ENCODE results near the gene UNC50. TPM values are rescaled to one million over a fixed set of nuclear protein-coding genes. Genes with fewer than 3 reads are reported as not detected.

The UNC50 gene
- total and polyA plus RNA-seq, 2 donors (not counting 1 experiment from before 2014, with no cell fraction given), result 27.2 to 38.8 TPM

DNA sequence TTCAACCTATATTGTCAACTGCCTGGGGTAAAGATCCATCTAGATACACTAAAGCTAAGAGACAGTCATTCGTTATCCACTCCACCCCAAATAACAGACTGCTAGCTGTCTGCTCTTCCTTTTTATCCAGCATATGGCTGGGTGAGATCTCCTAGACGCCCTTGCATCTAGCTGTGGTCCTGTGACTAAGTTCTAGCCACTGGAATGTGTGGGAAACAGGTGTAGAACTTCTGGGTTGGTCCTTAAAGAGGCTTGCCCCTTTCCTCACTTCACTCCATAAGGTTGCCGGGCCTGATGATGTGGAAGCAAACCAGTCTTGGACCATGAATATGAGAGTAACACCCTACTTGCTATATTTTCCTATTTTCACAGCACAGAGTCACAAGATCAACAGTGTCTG lies 3.3 kb upstream of the UNC50 start:
- Histone ChIP-seq H3K4me1 (ENCODE audit: control insufficient read depth in 2 of 2, insufficient read depth in 2 of 2, low read length in 2 of 2) (peaks cover 27 to 28% of the 10 kb centered on the region in 2 donors), H3K9me3 (ENCODE audit: control extremely low read depth in 1 of 3, control insufficient read depth in 2 of 3, insufficient read depth in 1 of 3, low read length in 2 of 3) (no peaks in the 10 kb centered on the region), H3K79me2 (ENCODE audit: control insufficient read depth, insufficient read depth, low read length) (peaks cover 40% of the 10 kb centered on the region), H4K20me1 (ENCODE audit: control insufficient read depth, insufficient read depth, low read length, poor library complexity, severe bottlenecking) (peaks cover 19% of the 10 kb centered on the region), H3K36me3 (replicated peaks in 1 of 2; ENCODE audit: control extremely low read depth in 1 of 2, control insufficient read depth in 1 of 2, extremely low read depth in 1 of 2, insufficient read depth in 2 of 2, low read length in 1 of 2) (peaks cover 6 to 28% of the 10 kb centered on the region in 2 experiments), H3K9ac (ENCODE audit: low read length) (no peak overlapping the region), H3K27ac (ENCODE audit: low read length in 2 of 2) (no peak overlapping the region), H3K4me2 (replicated peaks; ENCODE audit: low read depth, low read length, poor library complexity, severe bottlenecking) (no peak overlapping the region), H3K4me3 (ENCODE audit: control extremely low read depth in 1 of 5, extremely low read depth in 1 of 5, insufficient read depth in 1 of 5, low read depth in 2 of 5, low read length in 4 of 5) (no peak overlapping the region), H2AFZ (ENCODE audit: insufficient read depth, low read depth, low read length, poor library complexity, severe bottlenecking) (no peak overlapping the region), H3K27me3 (replicated peaks in 1 of 4; ENCODE audit: control extremely low read depth in 1 of 4, control insufficient read depth in 3 of 4, insufficient read depth in 4 of 4, low read length in 3 of 4) (no peaks in the 10 kb centered on the region)
- no CpG with 5 or more reads among the region's 3 CpGs for WGBS (ENCODE audit: insufficient coverage)
- CTCF ChIA-PET, result interaction anchor here (0.8 to 1.0 kb wide), 2 partner anchors 44 to 193 kb away, joined by 3 to 4 read pairs; no protein-coding TSS in a partner anchor
- H3K27ac Mint-ChIP-seq, result peak overlapping the region; percentile 42
- DNase-seq, result no peak
- no peak overlapping the region for H3K4me3 Mint-ChIP-seq
- H3K9me3 Mint-ChIP-seq (ENCODE audit: insufficient read depth), result no peaks in the 10 kb centered on the region
- ATAC-seq (ENCODE audit: low read depth), result no peak
- POLR2A ChIA-PET, result no interaction called here
- TF ChIP-seq, protein P1, sequence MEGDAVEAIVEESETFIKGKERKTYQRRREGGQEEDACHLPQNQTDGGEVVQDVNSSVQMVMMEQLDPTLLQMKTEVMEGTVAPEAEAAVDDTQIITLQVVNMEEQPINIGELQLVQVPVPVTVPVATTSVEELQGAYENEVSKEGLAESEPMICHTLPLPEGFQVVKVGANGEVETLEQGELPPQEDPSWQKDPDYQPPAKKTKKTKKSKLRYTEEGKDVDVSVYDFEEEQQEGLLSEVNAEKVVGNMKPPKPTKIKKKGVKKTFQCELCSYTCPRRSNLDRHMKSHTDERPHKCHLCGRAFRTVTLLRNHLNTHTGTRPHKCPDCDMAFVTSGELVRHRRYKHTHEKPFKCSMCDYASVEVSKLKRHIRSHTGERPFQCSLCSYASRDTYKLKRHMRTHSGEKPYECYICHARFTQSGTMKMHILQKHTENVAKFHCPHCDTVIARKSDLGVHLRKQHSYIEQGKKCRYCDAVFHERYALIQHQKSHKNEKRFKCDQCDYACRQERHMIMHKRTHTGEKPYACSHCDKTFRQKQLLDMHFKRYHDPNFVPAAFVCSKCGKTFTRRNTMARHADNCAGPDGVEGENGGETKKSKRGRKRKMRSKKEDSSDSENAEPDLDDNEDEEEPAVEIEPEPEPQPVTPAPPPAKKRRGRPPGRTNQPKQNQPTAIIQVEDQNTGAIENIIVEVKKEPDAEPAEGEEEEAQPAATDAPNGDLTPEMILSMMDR (IDR thresholded peaks at IDR 0.05), result no peak
- H3K27me3 Mint-ChIP-seq, result no peaks in the 10 kb centered on the region
- H3K4me1 Mint-ChIP-seq, result peaks cover 50% of the 10 kb centered on the region
- intact Hi-C loops (cut with micrococcal nuclease), result loop anchor here (5.0 to 10.0 kb wide), 3 partner anchors 160 to 1957 kb away; partner anchors contain the start of genes EIF5B, INPP4A, PDCL3 and TXNDC9

DNA sequence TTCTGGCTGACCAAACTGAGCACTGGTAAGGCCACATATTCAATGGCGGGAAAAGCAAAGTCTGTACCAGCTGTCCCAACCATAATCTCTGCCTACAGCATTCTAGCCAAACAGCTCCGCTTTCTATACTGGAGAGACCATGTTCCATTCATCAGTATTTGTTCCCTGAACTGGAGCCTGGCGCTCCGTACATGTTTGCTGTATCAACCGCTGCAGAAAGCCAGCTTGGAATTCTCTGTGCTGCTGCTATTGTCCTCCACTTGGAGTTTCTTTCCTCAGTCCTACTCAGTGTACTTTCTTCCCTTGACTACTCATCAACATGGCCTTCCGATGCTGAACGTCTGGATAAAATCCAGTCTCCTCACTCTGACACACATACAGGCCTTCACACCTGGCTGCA lies 2.0 kb upstream of the UNC50 start:
- no peaks in the 10 kb centered on the region for H3K9me3 Mint-ChIP-seq (ENCODE audit: insufficient read depth)
- Histone ChIP-seq H3K27me3 (replicated peaks in 1 of 4; ENCODE audit: control extremely low read depth in 1 of 4, control insufficient read depth in 3 of 4, insufficient read depth in 4 of 4, low read length in 3 of 4) (no peaks in the 10 kb centered on the region), H3K79me2 (ENCODE audit: control insufficient read depth, insufficient read depth, low read length) (peaks cover 45% of the 10 kb centered on the region), H3K36me3 (replicated peaks in 1 of 2; ENCODE audit: control extremely low read depth in 1 of 2, control insufficient read depth in 1 of 2, extremely low read depth in 1 of 2, insufficient read depth in 2 of 2, low read length in 1 of 2) (peaks cover 4 to 27% of the 10 kb centered on the region in 2 experiments), H3K9me3 (ENCODE audit: control extremely low read depth in 1 of 3, control insufficient read depth in 2 of 3, insufficient read depth in 1 of 3, low read length in 2 of 3) (no peaks in the 10 kb centered on the region), H4K20me1 (ENCODE audit: control insufficient read depth, insufficient read depth, low read length, poor library complexity, severe bottlenecking) (peaks cover 19% of the 10 kb centered on the region), H3K4me1 (ENCODE audit: control insufficient read depth in 2 of 2, insufficient read depth in 2 of 2, low read length in 2 of 2) (peaks cover 33 to 35% of the 10 kb centered on the region in 2 donors), H3K27ac (ENCODE audit: low read length in 2 of 2) (peak overlapping the region in 1 of 2 donors; percentile 97), H3K4me2 (replicated peaks; ENCODE audit: low read depth, low read length, poor library complexity, severe bottlenecking) (peak overlapping the region; percentile 84), H3K4me3 (ENCODE audit: control extremely low read depth in 1 of 5, extremely low read depth in 1 of 5, insufficient read depth in 1 of 5, low read depth in 2 of 5, low read length in 4 of 5) (no peak overlapping the region), H2AFZ (ENCODE audit: insufficient read depth, low read depth, low read length, poor library complexity, severe bottlenecking) (no peak overlapping the region), H3K9ac (ENCODE audit: low read length) (no peak overlapping the region)
- H3K27ac Mint-ChIP-seq, result peak overlapping the region; percentile 56
- intact Hi-C loops (cut with micrococcal nuclease), result loop anchor here (5.0 to 10.0 kb wide), 3 partner anchors 162 to 1956 kb away; partner anchors contain the start of genes EIF5B, INPP4A, PDCL3 and TXNDC9
- DNase-seq (no peak), ATAC-seq (ENCODE audit: low read depth) (no peak)
- no peaks in the 10 kb centered on the region for H3K27me3 Mint-ChIP-seq
- peaks cover 63% of the 10 kb centered on the region for H3K4me1 Mint-ChIP-seq
- H3K4me3 Mint-ChIP-seq, result peak overlapping the region; percentile 49
- CTCF ChIA-PET, result interaction anchor here (1.8 kb wide), 1 partner anchor 193 kb away, joined by 9 read pairs; no protein-coding TSS in a partner anchor
- TF ChIP-seq, protein P1 (IDR thresholded peaks at IDR 0.05), result no peak
- TF ChIP-seq EZH2 (IDR thresholded peaks at IDR 0.05; ENCODE audit: borderline replicate concordance, insufficient read depth, low read depth, low read length, poor library complexity, severe bottlenecking), result no peak
- POLR2A ChIA-PET, result no interaction called here
- WGBS (ENCODE audit: insufficient coverage), result over 99% methylated on average over 7 of the region's 7 CpGs

Data from B cell (primary cell).